HFFc6 (cell line): ENCODE results near the gene SENP3. TPM values are rescaled to one million over a fixed set of nuclear protein-coding genes. Genes with fewer than 3 reads are reported as not detected.

Experiments used
- DNase-seq: peaks from one replicate; pipeline ENCODE4 v3.0.0-alpha.2; 2018
- H3K27ac Mint-ChIP-seq: 2 replicates; pipeline ENCODE4 v1.8.0; 2020; ENCODE audit warnings: mild to moderate bottlenecking, mixed read lengths
- H3K27me3 Mint-ChIP-seq: 2 replicates; pipeline ENCODE4 v1.8.0; 2021; ENCODE audit warnings: mild to moderate bottlenecking, moderate library complexity, mixed read lengths; ENCODE audit not compliant: insufficient read depth
- H3K36me3 Mint-ChIP-seq: 2 replicates; pipeline ENCODE4 v1.8.0; 2021; ENCODE audit warnings: low read depth, mixed read lengths
- H3K4me1 Mint-ChIP-seq: 2 replicates; pipeline ENCODE4 v1.8.0; 2020; ENCODE audit warnings: low read depth, mixed read lengths
- H3K4me3 Mint-ChIP-seq: 2 replicates; pipeline ENCODE4 v1.8.0; 2020; ENCODE audit warnings: mild to moderate bottlenecking, moderate library complexity, mixed read lengths
- H3K9me3 Mint-ChIP-seq: 2 replicates; pipeline ENCODE4 v1.8.0; 2020; ENCODE audit warnings: mild to moderate bottlenecking, mixed read lengths
- CTCF ChIP-seq: fragments of 200-600 bp; sonication (generic); IDR thresholded peaks from 2 replicates; pipeline ENCODE4 v1.5.0; 2021; ENCODE audit warnings: antibody characterized with exemption, mild to moderate bottlenecking
- total RNA-seq, 6 experiments: library from RNA; stranded (reverse); fragmentation: NEBNext Ultra II Directional; extraction: Animal tissue kit (Norgen Biotek cat#: 25700); gene quantifications; 2 replicates in 1 of 6; 3 replicates in 5 of 6; pipeline ENCODE4 v1.2.3, GENCODE V29; 2021

The SENP3 gene
- total RNA-seq, 6 experiments from 2014 or later, result 53.9 to 70.3 (median 60.3) TPM

DNA sequence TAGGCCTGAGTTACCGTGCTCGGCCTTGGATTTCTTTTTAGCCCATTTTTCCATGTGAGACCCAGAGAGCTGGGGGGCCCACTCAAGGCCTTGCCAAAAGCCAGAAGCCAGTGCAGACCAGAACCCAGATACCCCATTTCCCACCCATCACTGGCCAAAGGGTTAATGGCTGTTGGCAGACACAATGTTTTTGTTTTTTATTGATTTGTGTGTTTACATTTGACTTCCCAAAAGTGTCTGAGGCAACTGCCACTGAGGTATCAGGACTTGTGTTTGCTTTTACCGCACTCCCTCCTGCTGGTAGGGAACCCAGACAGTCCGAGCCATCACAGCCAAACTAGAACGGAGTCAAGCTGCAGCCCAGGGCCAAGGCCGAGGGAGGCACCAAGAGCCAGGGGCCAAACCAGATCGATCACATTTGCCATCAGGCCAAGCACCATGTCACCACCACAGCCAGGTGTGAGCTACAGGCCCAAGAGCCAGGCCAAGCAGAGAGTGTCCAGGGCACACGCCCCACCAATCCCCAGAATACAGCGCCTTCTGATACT is 20.6 kb upstream of the SENP3 start:
- H3K4me3 Mint-ChIP-seq, result no peak overlapping the region
- H3K27me3 Mint-ChIP-seq, result peaks cover 12% of the 10 kb centered on the region
- peaks cover 22% of the 10 kb centered on the region for H3K36me3 Mint-ChIP-seq
- TF ChIP-seq CTCF, result no peak
- peaks cover 24% of the 10 kb centered on the region for H3K9me3 Mint-ChIP-seq
- H3K27ac Mint-ChIP-seq, result no peak overlapping the region
- H3K4me1 Mint-ChIP-seq, result 0 out of 2 replicates have a peak, but pooled peaks cover 6% of the 10 kb centered on the region
- DNase-seq, result no peak

GRCh38 chr17:7544911-7545310 is 16.8 kb upstream of the SENP3 start:
- no peak overlapping the region for H3K27ac Mint-ChIP-seq
- no peak for DNase-seq
- H3K36me3 Mint-ChIP-seq, result no peaks in the 10 kb centered on the region
- peaks cover 9% of the 10 kb centered on the region for H3K27me3 Mint-ChIP-seq
- no peak for TF ChIP-seq CTCF
- peaks cover 13% of the 10 kb centered on the region for H3K4me1 Mint-ChIP-seq
- H3K9me3 Mint-ChIP-seq, result no peaks in the 10 kb centered on the region
- no peak overlapping the region for H3K4me3 Mint-ChIP-seq

- Mint-ChIP-seq H3K27ac (peak within 1 kb of the TSS; percentile 36; the same call in 1 of the 2 replicates), H3K27me3 (no peaks in the 10 kb centered on the region), H3K4me1 (peaks cover 14% of the 10 kb centered on the region), H3K9me3 (no peaks in the 10 kb centered on the region), H3K36me3 (no peaks in the 10 kb centered on the region; the same call in 1 of the 2 replicates), H3K4me3 (peak within 1 kb of the TSS; percentile 83)
- peak; percentile 53 for TF ChIP-seq CTCF
- DNase-seq, result no peak
These were observed 12.9 kb upstream of the SENP3 start, which contains the start of gene TNFSF12 for GRCh38 chr17:7548585-7549400. TSS of gene TNFSF12 (plus strand) at chr17:7549058. CDS start at chr17:7549154, 96 bp downstream.

GRCh38 chr17:7549401-7550055 is 12.2 kb upstream of the SENP3 start:
- Mint-ChIP-seq H3K4me1 (peaks cover 14% of the 10 kb centered on the region), H3K27ac (peak overlapping the region; percentile 36; the same call in 1 of the 2 replicates), H3K9me3 (no peaks in the 10 kb centered on the region), H3K4me3 (peak overlapping the region; percentile 77), H3K27me3 (no peaks in the 10 kb centered on the region), H3K36me3 (no peaks in the 10 kb centered on the region; the same call in 1 of the 2 replicates)
- TF ChIP-seq CTCF, result no peak
- DNase-seq, result no peak

GRCh38 chr17:7550344-7550743 is 11.4 kb upstream of the SENP3 start:
- no peak overlapping the region for H3K27ac Mint-ChIP-seq
- H3K4me1 Mint-ChIP-seq, result peaks cover 14% of the 10 kb centered on the region
- no peak for DNase-seq
- H3K36me3 Mint-ChIP-seq, result no peaks in the 10 kb centered on the region; the same call in 1 of the 2 replicates
- no peak overlapping the region for H3K4me3 Mint-ChIP-seq
- TF ChIP-seq CTCF, result no peak
- no peaks in the 10 kb centered on the region for H3K27me3 Mint-ChIP-seq
- no peaks in the 10 kb centered on the region for H3K9me3 Mint-ChIP-seq
